Activated naive CD4-positive, alpha-beta T cell (primary cell): Measurements from ENCODE around the gene GAP43.

Experiments
- DNase-seq, 4 experiments: peaks; one replicate each; lab custom pipeline; 2025; lab: John Stamatoyannopoulos, UW

GAP43 gene

GRCh38 chr3:115766587-115767482 lies 143.5 kb downstream of the GAP43 start:
- no peak for DNase-seq

GRCh38 chr3:115768661-115769060 lies 145.4 kb downstream of the GAP43 start:
- DNase-seq = no peak
